Erythroblast (primary cell): ENCODE results near the gene GRIK4.

Experiments
- DNase-seq, 2 experiments: peaks; one replicate each; lab custom pipeline; 2025; lab: John Stamatoyannopoulos, UW
- GATA1 ChIP-seq: IDR thresholded peaks from 2 replicates; pipeline ENCODE4 v1.6.1; 2011; ENCODE audit warnings: low read depth, mild to moderate bottlenecking, control low read depth, low read length, moderate library complexity
- POLR2A ChIP-seq: IDR thresholded peaks from 2 replicates; pipeline ENCODE4 v1.6.1; 2011; ENCODE audit warnings: mild to moderate bottlenecking, low read length

The GRIK4 gene

GRCh38 chr11:120793806-120794479 lies 282.4 kb downstream of the GRIK4 start:
- no peak for TF ChIP-seq GATA1
- no peak for TF ChIP-seq POLR2A
- DNase-seq = no peak

GRCh38 chr11:120794748-120795147 lies 283.2 kb downstream of the GRIK4 start:
- TF ChIP-seq GATA1 (no peak), POLR2A (no peak)
- DNase-seq = no peak

- DNase-seq = no peak
- no peak for TF ChIP-seq POLR2A
- TF ChIP-seq GATA1 = no peak
Measured at GRCh38 chr11:120795185-120795584, 283.6 kb downstream of the GRIK4 start.

- TF ChIP-seq GATA1 = no peak
- no peak for DNase-seq
Measured at GRCh38 chr11:120797143-120797542, 285.6 kb downstream of the GRIK4 start.

GRCh38 chr11:120798854-120799253 lies 287.3 kb downstream of the GRIK4 start:
- no peak for DNase-seq
- TF ChIP-seq POLR2A (no peak), GATA1 (no peak)

- no peak for TF ChIP-seq POLR2A
- TF ChIP-seq GATA1 = no peak
- no peak for DNase-seq
Measured at GRCh38 chr11:120800206-120800605, 288.7 kb downstream of the GRIK4 start.

GRCh38 chr11:120801801-120802689 lies 290.5 kb downstream of the GRIK4 start:
- no peak for TF ChIP-seq POLR2A
- TF ChIP-seq GATA1 = no peak
- DNase-seq = peak; percentile 39 to 63

GRCh38 chr11:120805960-120806555 lies 294.5 kb downstream of the GRIK4 start:
- no peak for DNase-seq
- TF ChIP-seq GATA1 (no peak), POLR2A (no peak)

- TF ChIP-seq POLR2A (no peak), GATA1 (no peak)
- DNase-seq = no peak
Measured at GRCh38 chr11:120807414-120808150, 296.0 kb downstream of the GRIK4 start.

GRCh38 chr11:120808616-120809050 lies 297.1 kb downstream of the GRIK4 start:
- DNase-seq = no peak
- TF ChIP-seq GATA1 = no peak
- TF ChIP-seq POLR2A = no peak

GRCh38 chr11:120810251-120810650 lies 298.7 kb downstream of the GRIK4 start:
- TF ChIP-seq GATA1 (no peak), POLR2A (no peak)
- DNase-seq = no peak

- TF ChIP-seq POLR2A (no peak), GATA1 (no peak)
Measured at GRCh38 chr11:120811199-120811598, 299.7 kb downstream of the GRIK4 start.

GRCh38 chr11:120811731-120812130 lies 300.2 kb downstream of the GRIK4 start:
- TF ChIP-seq POLR2A = no peak
- no peak for TF ChIP-seq GATA1
- no peak for DNase-seq

More at GRCh38 chr11:120811199-120811598, 299.7 kb downstream of the GRIK4 start:
- DNase-seq = no peak
